ENCODE results near the gene ICAM4. TPM values are rescaled to one million over a fixed set of nuclear protein-coding genes. Genes with fewer than 3 reads are reported as not detected.
A peak's percentile ranks its signal among the peaks of the same experiment; 100 is the strongest.

ICAM4 gene
- total and polyA plus RNA-seq, 2 of the 13 experiments (the other 11 are each of a cell fraction or from before 2014, with no cell fraction given), result 2.9 to 4.0 TPM

GRCh38 chr19:10270616-10271394, 15.9 kb upstream of the ICAM4 start, which contains the start of gene ICAM1 (continued):
- TF ChIP-seq ARHGAP35 (CRISPR knock-in tag; IDR thresholded peaks at IDR 0.05; ENCODE audit: borderline replicate concordance) (peak; percentile 83; the same call in 1 of the 2 replicates), EHMT2 (IDR thresholded peaks at IDR 0.05; ENCODE audit: borderline replicate concordance, low read depth, low read length) (no peak), ZNF577 (CRISPR knock-in tag; IDR thresholded peaks at IDR 0.05; ENCODE audit: borderline replicate concordance, low read depth) (no peak), BORCS8-MEF2B (CRISPR knock-in tag; IDR thresholded peaks at IDR 0.05) (peak; percentile 73; the same call in 1 of the 2 replicates), MIER3 (CRISPR knock-in tag; IDR thresholded peaks at IDR 0.05; ENCODE audit: borderline replicate concordance) (peak; percentile 83; the same call in 1 of the 2 replicates), SNRNP70 (IDR thresholded peaks at IDR 0.05; ENCODE audit: low read depth, low read length) (no peak), NR2F1 (CRISPR knock-in tag; IDR thresholded peaks at IDR 0.05) (peak; percentile 13 to 46; a peak in 2 of 4 replicates), ZBTB43 (CRISPR knock-in tag; conservative IDR thresholded peaks at IDR 0.05) (peak; percentile 82), MYNN (CRISPR knock-in tag; IDR thresholded peaks at IDR 0.05; ENCODE audit: low read depth) (peak; percentile 34; the same call in 1 of the 2 replicates), ZNF432 (CRISPR knock-in tag; IDR thresholded peaks at IDR 0.05; ENCODE audit: borderline replicate concordance) (no peak), PRMT3 (CRISPR knock-in tag; IDR thresholded peaks at IDR 0.05; ENCODE audit: borderline replicate concordance, low read depth) (0 out of 2 replicates have a peak, but pooled peaks have one; percentile 68), RCOR2 (CRISPR knock-in tag; IDR thresholded peaks at IDR 0.05) (no peak), SALL1 (CRISPR knock-in tag; IDR thresholded peaks at IDR 0.05) (peak; percentile 93), NFE2 (CRISPR knock-in tag; IDR thresholded peaks at IDR 0.05) (no peak), ZNF619 (CRISPR knock-in tag; IDR thresholded peaks at IDR 0.05) (no peak), EED (CRISPR knock-in tag; IDR thresholded peaks at IDR 0.05) (no peak), ZNF382 (CRISPR knock-in tag; IDR thresholded peaks at IDR 0.05; ENCODE audit: borderline replicate concordance) (no peak), ZNF574 (CRISPR knock-in tag; IDR thresholded peaks at IDR 0.05) (peak; percentile 85), NR3C1 (CRISPR knock-in tag; IDR thresholded peaks at IDR 0.05) (no peak), TAF15 (IDR thresholded peaks at IDR 0.05; ENCODE audit: low read depth, low read length, poor library complexity, severe bottlenecking) (no peak), SCMH1 (CRISPR knock-in tag; IDR thresholded peaks at IDR 0.05; ENCODE audit: borderline replicate concordance) (no peak)
- TF ChIP-seq, protein P1, sequence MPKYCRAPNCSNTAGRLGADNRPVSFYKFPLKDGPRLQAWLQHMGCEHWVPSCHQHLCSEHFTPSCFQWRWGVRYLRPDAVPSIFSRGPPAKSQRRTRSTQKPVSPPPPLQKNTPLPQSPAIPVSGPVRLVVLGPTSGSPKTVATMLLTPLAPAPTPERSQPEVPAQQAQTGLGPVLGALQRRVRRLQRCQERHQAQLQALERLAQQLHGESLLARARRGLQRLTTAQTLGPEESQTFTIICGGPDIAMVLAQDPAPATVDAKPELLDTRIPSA (CRISPR knock-in tag; IDR thresholded peaks at IDR 0.05; ENCODE audit: borderline replicate concordance), result no peak; the same call in 1 of the 2 replicates
- TF ChIP-seq, protein P2, sequence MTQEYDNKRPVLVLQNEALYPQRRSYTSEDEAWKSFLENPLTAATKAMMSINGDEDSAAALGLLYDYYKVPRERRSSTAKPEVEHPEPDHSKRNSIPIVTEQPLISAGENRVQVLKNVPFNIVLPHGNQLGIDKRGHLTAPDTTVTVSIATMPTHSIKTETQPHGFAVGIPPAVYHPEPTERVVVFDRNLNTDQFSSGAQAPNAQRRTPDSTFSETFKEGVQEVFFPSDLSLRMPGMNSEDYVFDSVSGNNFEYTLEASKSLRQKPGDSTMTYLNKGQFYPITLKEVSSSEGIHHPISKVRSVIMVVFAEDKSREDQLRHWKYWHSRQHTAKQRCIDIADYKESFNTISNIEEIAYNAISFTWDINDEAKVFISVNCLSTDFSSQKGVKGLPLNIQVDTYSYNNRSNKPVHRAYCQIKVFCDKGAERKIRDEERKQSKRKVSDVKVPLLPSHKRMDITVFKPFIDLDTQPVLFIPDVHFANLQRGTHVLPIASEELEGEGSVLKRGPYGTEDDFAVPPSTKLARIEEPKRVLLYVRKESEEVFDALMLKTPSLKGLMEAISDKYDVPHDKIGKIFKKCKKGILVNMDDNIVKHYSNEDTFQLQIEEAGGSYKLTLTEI (CRISPR knock-in tag; conservative IDR thresholded peaks at IDR 0.05), result no peak
